ENCODE data around the gene GNA15.

DNA sequence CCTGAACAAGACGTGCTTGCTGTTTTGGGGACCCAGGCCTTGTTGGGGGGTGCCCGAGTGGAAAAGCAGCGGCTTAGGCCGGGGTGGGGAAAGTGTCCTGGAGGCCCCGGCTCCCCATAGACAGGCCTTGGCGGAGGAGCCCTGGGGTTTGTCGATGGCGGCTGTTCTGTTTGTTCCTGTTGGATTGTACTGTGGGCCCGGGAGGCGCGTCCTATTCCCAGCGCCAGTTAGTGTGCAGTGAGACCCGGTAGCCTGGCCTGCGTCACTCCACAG is 61.0 kb downstream of the GNA15 start:
- TF ChIP-seq POLR2A (IDR thresholded peaks at IDR 0.05): no peak
- no peak for TF ChIP-seq CTCF (IDR thresholded peaks at IDR 0.05)
